HEK293 (cell line): ENCODE measurements around the gene TCF7L1.

Source experiments
- CTCF ChIA-PET: fragments of 350-600 bp; formaldehyde crosslinking; extraction: SDS; loops from one replicate; lab custom pipeline; 2021; ENCODE audit warnings: antibody characterized with exemption; lab: Yijun Ruan, JAX
- POLR2A ChIA-PET: fragments of 300-600 bp; formaldehyde crosslinking; extraction: SDS; loops from one replicate; lab custom pipeline; 2020; ENCODE audit warnings: antibody characterized with exemption, inconsistent platforms; lab: Yijun Ruan, JAX
- H3K27ac ChIP-seq: fragments of 200-500 bp; sonication (Bioruptor generic); 2 replicates; pipeline ENCODE4 v1.5.1; 2014; ENCODE audit warnings: low read depth, low read length, control low read depth, inconsistent platforms; ENCODE audit errors: extremely low read depth
- H3K36me3 ChIP-seq, 2 experiments: fragments of 200-500 bp in 1 of 2; sonication (Bioruptor generic) in 1 of 2; 1 replicate in 1 of 2; 2 replicates in 1 of 2; pipeline ENCODE4 v1.5.1; 2014 to 2017; ENCODE audit warnings: inconsistent platforms in 2 of 2, low read length in 2 of 2; ENCODE audit not compliant: control insufficient read depth in 2 of 2, insufficient read depth in 1 of 2
- H3K4me1 ChIP-seq: fragments of 200-500 bp; sonication (Bioruptor generic); 2 replicates; pipeline ENCODE4 v1.5.1; 2014; ENCODE audit warnings: mild to moderate bottlenecking, low read length, inconsistent platforms; ENCODE audit not compliant: control insufficient read depth, insufficient read depth
- H3K4me3 ChIP-seq: 2 replicates; pipeline ENCODE4 v1.5.1; 2011; ENCODE audit warnings: low read depth, mild to moderate bottlenecking, control low read depth, low read length, moderate library complexity
- H3K9me3 ChIP-seq: fragments of 200-500 bp; sonication (Bioruptor generic); 2 replicates; pipeline ENCODE4 v1.5.1; 2014; ENCODE audit warnings: low read depth, low read length, inconsistent platforms; ENCODE audit not compliant: control insufficient read depth, insufficient read depth
- GLI2 ChIP-seq: fragments of 450-650 bp; formaldehyde crosslinking; IDR thresholded peaks from 2 replicates; pipeline ENCODE4; 2017; ENCODE audit warnings: missing biosample characterization, missing genetic modification characterization, low read depth, borderline replicate concordance
- KLF1 ChIP-seq: fragments of 450-650 bp; formaldehyde crosslinking; IDR thresholded peaks from 2 replicates; pipeline ENCODE4 v1.5.1; 2016; ENCODE audit warnings: missing biosample characterization, missing genetic modification characterization
- KLF7 ChIP-seq: fragments of 450-650 bp; formaldehyde crosslinking; IDR thresholded peaks from 2 replicates; pipeline ENCODE4 v1.5.1; 2016; ENCODE audit warnings: missing biosample characterization, missing genetic modification characterization, borderline replicate concordance
- OVOL3 ChIP-seq: fragments of 450-650 bp; formaldehyde crosslinking; IDR thresholded peaks from 2 replicates; pipeline ENCODE4 v1.5.1; 2016; ENCODE audit warnings: missing biosample characterization, missing genetic modification characterization
- RBAK ChIP-seq: fragments of 450-650 bp; formaldehyde crosslinking; IDR thresholded peaks from 2 replicates; pipeline ENCODE4 v1.5.1; 2016; ENCODE audit warnings: missing biosample characterization, missing genetic modification characterization
- SP3 ChIP-seq: fragments of 450-650 bp; formaldehyde crosslinking; IDR thresholded peaks from 2 replicates; pipeline ENCODE4 v1.5.1; 2016; ENCODE audit warnings: missing biosample characterization, missing genetic modification characterization
- ZBTB8A ChIP-seq: fragments of 450-650 bp; formaldehyde crosslinking; IDR thresholded peaks from 2 replicates; pipeline ENCODE4 v1.5.1; 2016; ENCODE audit warnings: missing biosample characterization, missing genetic modification characterization
- ZFHX2 ChIP-seq: fragments of 450-650 bp; formaldehyde crosslinking; conservative IDR thresholded peaks from 2 replicates; pipeline ENCODE4 v1.5.1; 2016; ENCODE audit warnings: missing biosample characterization, missing genetic modification characterization
- ZNF23 ChIP-seq: fragments of 450-650 bp; formaldehyde crosslinking; IDR thresholded peaks from 2 replicates; pipeline ENCODE4 v1.5.1; 2016; ENCODE audit warnings: missing biosample characterization, missing genetic modification characterization, borderline replicate concordance
- ZNF239 ChIP-seq: fragments of 450-650 bp; formaldehyde crosslinking; IDR thresholded peaks from 2 replicates; pipeline ENCODE4 v1.5.1; 2016; ENCODE audit warnings: missing biosample characterization, missing genetic modification characterization
- ZNF292 ChIP-seq: fragments of 450-650 bp; formaldehyde crosslinking; IDR thresholded peaks from 2 replicates; pipeline ENCODE4 v1.5.1; 2016; ENCODE audit warnings: low read depth, missing biosample characterization, missing genetic modification characterization, borderline replicate concordance
- ZNF37A ChIP-seq: fragments of 450-650 bp; IDR thresholded peaks from 2 replicates; pipeline ENCODE4 v1.5.1; 2018; ENCODE audit warnings: missing biosample characterization, missing genetic modification characterization
- ZNF433 ChIP-seq: fragments of 450-650 bp; formaldehyde crosslinking; IDR thresholded peaks from 2 replicates; pipeline ENCODE4 v1.5.1; 2016; ENCODE audit warnings: missing biosample characterization, missing genetic modification characterization, low read depth
- ZNF544 ChIP-seq: fragments of 450-650 bp; formaldehyde crosslinking; IDR thresholded peaks from 2 replicates; pipeline ENCODE4 v1.5.0; 2017; ENCODE audit warnings: missing biosample characterization, missing genetic modification characterization
- ZNF561 ChIP-seq: fragments of 450-650 bp; IDR thresholded peaks from 2 replicates; pipeline ENCODE4 v1.5.1; 2018; ENCODE audit warnings: missing biosample characterization, missing genetic modification characterization, borderline replicate concordance
- ZNF621 ChIP-seq: fragments of 450-650 bp; formaldehyde crosslinking; IDR thresholded peaks from 2 replicates; pipeline ENCODE4 v1.5.1; 2017; ENCODE audit warnings: missing biosample characterization, missing genetic modification characterization
- ZSCAN4 ChIP-seq: fragments of 450-650 bp; formaldehyde crosslinking; IDR thresholded peaks from 2 replicates; pipeline ENCODE4 v1.5.1; 2017; ENCODE audit warnings: missing biosample characterization, missing genetic modification characterization
- TF ChIP-seq, protein P1 (sequence below): fragments of 450-650 bp; formaldehyde crosslinking; IDR thresholded peaks from 2 replicates; pipeline ENCODE4 v1.5.1; 2017; ENCODE audit warnings: missing biosample characterization, missing genetic modification characterization
- TF ChIP-seq, protein P2 (sequence below): fragments of 450-650 bp; IDR thresholded peaks from 2 replicates; pipeline ENCODE4 v1.5.1; 2018; ENCODE audit warnings: missing biosample characterization, missing genetic modification characterization
- TF ChIP-seq, protein P3 (sequence below): fragments of 450-650 bp; formaldehyde crosslinking; IDR thresholded peaks from 2 replicates; pipeline ENCODE4 v1.5.1; 2016; ENCODE audit warnings: missing biosample characterization, missing genetic modification characterization
- TF ChIP-seq, protein P4 (sequence below): fragments of 450-650 bp; formaldehyde crosslinking; IDR thresholded peaks from 2 replicates; pipeline ENCODE4 v1.5.1; 2016; ENCODE audit warnings: missing biosample characterization, missing genetic modification characterization
- TF ChIP-seq, protein P5 (sequence below): fragments of 450-650 bp; formaldehyde crosslinking; IDR thresholded peaks from 2 replicates; pipeline ENCODE4 v1.5.1; 2016; ENCODE audit warnings: missing biosample characterization, missing genetic modification characterization

The TCF7L1 gene

DNA sequence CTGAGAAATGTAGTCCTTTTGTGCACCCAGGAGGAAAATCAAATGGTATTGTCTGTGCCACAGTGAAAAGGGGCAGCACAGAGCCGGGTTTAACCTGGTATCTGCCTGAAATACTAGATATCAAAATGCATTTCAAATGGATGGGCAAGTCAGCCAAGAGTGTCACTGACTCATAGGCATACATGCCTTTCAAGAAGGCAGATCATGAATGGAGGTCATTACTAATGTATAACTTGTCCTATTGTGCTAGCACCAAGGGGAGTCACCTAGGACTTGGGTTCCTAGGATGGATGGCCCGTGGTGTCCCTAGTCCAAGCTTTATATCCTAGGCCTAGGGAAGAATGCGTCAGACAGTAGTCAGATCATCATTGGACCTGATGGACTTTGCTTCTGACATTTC lies 49.9 kb downstream of the TCF7L1 start:
- POLR2A ChIA-PET: no interaction called here
- H3K9me3 ChIP-seq: no peaks in the 10 kb centered on the region
- no peak overlapping the region for H3K4me3 ChIP-seq
- CTCF ChIA-PET: interaction anchor here (3.7 kb wide), 1 partner anchor 83 kb away, joined by 14 read pairs; no protein-coding TSS in a partner anchor
- TF ChIP-seq, protein P1, sequence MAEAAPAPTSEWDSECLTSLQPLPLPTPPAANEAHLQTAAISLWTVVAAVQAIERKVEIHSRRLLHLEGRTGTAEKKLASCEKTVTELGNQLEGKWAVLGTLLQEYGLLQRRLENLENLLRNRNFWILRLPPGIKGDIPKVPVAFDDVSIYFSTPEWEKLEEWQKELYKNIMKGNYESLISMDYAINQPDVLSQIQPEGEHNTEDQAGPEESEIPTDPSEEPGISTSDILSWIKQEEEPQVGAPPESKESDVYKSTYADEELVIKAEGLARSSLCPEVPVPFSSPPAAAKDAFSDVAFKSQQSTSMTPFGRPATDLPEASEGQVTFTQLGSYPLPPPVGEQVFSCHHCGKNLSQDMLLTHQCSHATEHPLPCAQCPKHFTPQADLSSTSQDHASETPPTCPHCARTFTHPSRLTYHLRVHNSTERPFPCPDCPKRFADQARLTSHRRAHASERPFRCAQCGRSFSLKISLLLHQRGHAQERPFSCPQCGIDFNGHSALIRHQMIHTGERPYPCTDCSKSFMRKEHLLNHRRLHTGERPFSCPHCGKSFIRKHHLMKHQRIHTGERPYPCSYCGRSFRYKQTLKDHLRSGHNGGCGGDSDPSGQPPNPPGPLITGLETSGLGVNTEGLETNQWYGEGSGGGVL (tag by site-specific recombination): no peak
- no peak for TF ChIP-seq OVOL3 (tag by site-specific recombination)
- TF ChIP-seq ZSCAN4 (tag by site-specific recombination): no peak
- TF ChIP-seq ZNF544 (tag by site-specific recombination): no peak
- no peak for TF ChIP-seq ZNF621 (tag by site-specific recombination)
- TF ChIP-seq, all 188 proteins: peak for 0
- no peaks in the 10 kb centered on the region for H3K36me3 ChIP-seq
- no peak overlapping the region for H3K27ac ChIP-seq
- H3K4me1 ChIP-seq: peaks cover 4% of the 10 kb centered on the region

DNA sequence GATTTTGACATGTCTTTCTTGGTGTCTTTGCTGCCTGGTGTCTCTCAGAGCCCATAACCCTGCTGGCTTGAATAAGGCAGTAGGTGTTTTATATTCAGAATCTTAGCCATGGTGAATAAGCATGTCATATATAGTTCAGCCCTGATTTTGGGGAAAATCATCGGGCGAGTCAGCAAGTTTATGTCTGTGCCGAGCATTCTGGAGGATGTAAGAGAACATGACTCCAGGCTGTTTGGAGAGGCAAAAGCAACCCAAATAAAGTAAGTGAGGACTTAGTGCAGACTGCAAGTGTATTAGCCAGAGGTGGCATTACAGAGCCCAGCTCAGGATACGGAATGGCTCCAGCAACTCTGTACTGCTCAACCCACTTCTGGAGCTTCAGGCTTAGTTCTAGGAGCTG lies 50.3 kb downstream of the TCF7L1 start:
- Histone ChIP-seq H3K4me3 (no peak overlapping the region), H3K9me3 (no peaks in the 10 kb centered on the region), H3K27ac (no peak overlapping the region), H3K36me3 (no peaks in the 10 kb centered on the region)
- CTCF ChIA-PET: interaction anchor here (1.0 to 1.7 kb wide), 2 partner anchors 91 to 101 kb away, joined by 5 to 6 read pairs; no protein-coding TSS in a partner anchor
- TF ChIP-seq GLI2 (tag by site-specific recombination): no peak
- TF ChIP-seq RBAK (tag by site-specific recombination): no peak
- TF ChIP-seq ZBTB8A: no peak
- no peak for TF ChIP-seq KLF7 (tag by site-specific recombination)
- no peak for TF ChIP-seq ZNF561
- TF ChIP-seq ZNF37A (tag by site-specific recombination): no peak
- TF ChIP-seq, protein P2, sequence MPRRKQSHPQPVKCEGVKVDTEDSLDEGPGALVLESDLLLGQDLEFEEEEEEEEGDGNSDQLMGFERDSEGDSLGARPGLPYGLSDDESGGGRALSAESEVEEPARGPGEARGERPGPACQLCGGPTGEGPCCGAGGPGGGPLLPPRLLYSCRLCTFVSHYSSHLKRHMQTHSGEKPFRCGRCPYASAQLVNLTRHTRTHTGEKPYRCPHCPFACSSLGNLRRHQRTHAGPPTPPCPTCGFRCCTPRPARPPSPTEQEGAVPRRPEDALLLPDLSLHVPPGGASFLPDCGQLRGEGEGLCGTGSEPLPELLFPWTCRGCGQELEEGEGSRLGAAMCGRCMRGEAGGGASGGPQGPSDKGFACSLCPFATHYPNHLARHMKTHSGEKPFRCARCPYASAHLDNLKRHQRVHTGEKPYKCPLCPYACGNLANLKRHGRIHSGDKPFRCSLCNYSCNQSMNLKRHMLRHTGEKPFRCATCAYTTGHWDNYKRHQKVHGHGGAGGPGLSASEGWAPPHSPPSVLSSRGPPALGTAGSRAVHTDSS (tag by site-specific recombination): no peak
- no peak for TF ChIP-seq ZNF433 (tag by site-specific recombination)
- no peak for TF ChIP-seq SP3 (tag by site-specific recombination)
- TF ChIP-seq, protein P3, sequence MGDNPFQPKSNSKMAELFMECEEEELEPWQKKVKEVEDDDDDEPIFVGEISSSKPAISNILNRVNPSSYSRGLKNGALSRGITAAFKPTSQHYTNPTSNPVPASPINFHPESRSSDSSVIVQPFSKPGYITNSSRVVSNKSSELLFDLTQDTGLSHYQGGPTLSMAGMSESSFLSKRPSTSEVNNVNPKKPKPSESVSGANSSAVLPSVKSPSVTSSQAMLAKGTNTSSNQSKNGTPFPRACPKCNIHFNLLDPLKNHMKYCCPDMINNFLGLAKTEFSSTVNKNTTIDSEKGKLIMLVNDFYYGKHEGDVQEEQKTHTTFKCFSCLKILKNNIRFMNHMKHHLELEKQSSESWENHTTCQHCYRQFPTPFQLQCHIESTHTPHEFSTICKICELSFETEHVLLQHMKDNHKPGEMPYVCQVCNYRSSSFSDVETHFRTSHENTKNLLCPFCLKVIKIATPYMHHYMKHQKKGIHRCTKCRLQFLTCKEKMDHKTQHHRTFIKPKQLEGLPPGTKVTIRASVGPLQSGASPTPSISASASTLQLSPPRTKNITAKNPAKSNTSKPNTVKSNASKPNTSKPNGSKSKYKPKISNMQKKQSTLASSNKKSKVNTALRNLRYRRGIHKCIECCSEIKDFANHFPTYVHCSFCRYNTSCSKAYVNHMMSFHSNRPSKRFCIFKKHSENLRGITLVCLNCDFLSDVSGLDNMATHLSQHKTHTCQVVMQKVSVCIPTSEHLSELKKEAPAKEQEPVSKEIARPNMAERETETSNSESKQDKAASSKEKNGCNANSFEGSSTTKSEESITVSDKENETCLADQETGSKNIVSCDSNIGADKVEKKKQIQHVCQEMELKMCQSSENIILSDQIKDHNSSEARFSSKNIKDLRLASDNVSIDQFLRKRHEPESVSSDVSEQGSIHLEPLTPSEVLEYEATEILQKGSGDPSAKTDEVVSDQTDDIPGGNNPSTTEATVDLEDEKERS (tag by site-specific recombination): no peak
- no peak for TF ChIP-seq ZFHX2
- TF ChIP-seq ZNF23: no peak
- TF ChIP-seq, protein P4, sequence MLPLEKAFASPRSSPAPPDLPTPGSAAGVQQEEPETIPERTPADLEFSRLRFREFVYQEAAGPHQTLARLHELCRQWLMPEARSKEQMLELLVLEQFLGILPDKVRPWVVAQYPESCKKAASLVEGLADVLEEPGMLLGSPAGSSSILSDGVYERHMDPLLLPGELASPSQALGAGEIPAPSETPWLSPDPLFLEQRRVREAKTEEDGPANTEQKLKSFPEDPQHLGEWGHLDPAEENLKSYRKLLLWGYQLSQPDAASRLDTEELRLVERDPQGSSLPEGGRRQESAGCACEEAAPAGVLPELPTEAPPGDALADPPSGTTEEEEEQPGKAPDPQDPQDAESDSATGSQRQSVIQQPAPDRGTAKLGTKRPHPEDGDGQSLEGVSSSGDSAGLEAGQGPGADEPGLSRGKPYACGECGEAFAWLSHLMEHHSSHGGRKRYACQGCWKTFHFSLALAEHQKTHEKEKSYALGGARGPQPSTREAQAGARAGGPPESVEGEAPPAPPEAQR (tag by site-specific recombination): no peak
- no peak for TF ChIP-seq KLF1 (tag by site-specific recombination)
- no peak for TF ChIP-seq ZNF292
- TF ChIP-seq ZNF239: no peak
- TF ChIP-seq, protein P5, sequence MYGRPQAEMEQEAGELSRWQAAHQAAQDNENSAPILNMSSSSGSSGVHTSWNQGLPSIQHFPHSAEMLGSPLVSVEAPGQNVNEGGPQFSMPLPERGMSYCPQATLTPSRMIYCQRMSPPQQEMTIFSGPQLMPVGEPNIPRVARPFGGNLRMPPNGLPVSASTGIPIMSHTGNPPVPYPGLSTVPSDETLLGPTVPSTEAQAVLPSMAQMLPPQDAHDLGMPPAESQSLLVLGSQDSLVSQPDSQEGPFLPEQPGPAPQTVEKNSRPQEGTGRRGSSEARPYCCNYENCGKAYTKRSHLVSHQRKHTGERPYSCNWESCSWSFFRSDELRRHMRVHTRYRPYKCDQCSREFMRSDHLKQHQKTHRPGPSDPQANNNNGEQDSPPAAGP: no peak
- TF ChIP-seq, all 188 proteins: peak for 0
- peaks cover 7% of the 10 kb centered on the region for H3K4me1 ChIP-seq
- POLR2A ChIA-PET: no interaction called here
